WTC11 (cell line): ENCODE data around the gene MTA3. TPM values are rescaled to one million over a fixed set of nuclear protein-coding genes. Genes with fewer than 3 reads are reported as not detected.

Experiments
- ATAC-seq: fragments of 200-7000 bp; cut with Tn5 transposase; 2 replicates; pipeline ENCODE4 v1.10.0; 2021; ENCODE audit warnings: mild to moderate bottlenecking, moderate library complexity
- CTCF ChIA-PET: fragments of 300-600 bp; sonication (Branson Sonifier 250); formaldehyde crosslinking; loops from one replicate; lab custom pipeline; 2021; ENCODE audit warnings: antibody characterized with exemption; lab: Charles Lee
- POLR2A ChIA-PET: fragments of 350-600 bp; sonication (Branson Sonifier 250); formaldehyde crosslinking; loops from one replicate; lab custom pipeline; 2021; ENCODE audit warnings: antibody characterized with exemption; lab: Charles Lee
- DNase-seq: peaks from one replicate; pipeline ENCODE4 v3.0.0; 2021; ENCODE audit warnings: low spot score
- H3K27ac Mint-ChIP-seq: 2 replicates; pipeline ENCODE4 v1.8.0; 2021; ENCODE audit warnings: mixed read lengths
- H3K27me3 Mint-ChIP-seq: 2 replicates; pipeline ENCODE4 v1.8.0; 2021; ENCODE audit warnings: low read depth, mild to moderate bottlenecking, moderate library complexity, mixed read lengths
- H3K36me3 Mint-ChIP-seq: 2 replicates; pipeline ENCODE4 v1.8.0; 2021; ENCODE audit warnings: mixed read lengths
- H3K4me1 Mint-ChIP-seq: 2 replicates; pipeline ENCODE4 v1.8.0; 2022; ENCODE audit warnings: mixed read lengths
- H3K4me3 Mint-ChIP-seq: 2 replicates; pipeline ENCODE4 v1.8.0; 2021; ENCODE audit warnings: mild to moderate bottlenecking, moderate library complexity, mixed read lengths
- H3K9me3 Mint-ChIP-seq: 2 replicates; pipeline ENCODE4 v1.8.0; 2021; ENCODE audit warnings: mixed read lengths
- CREM ChIP-seq: sonication (generic); formaldehyde crosslinking; IDR thresholded peaks from 2 replicates; pipeline ENCODE4 v1.8.1; 2022; ENCODE audit warnings: mild to moderate bottlenecking, missing genetic modification reagents, moderate library complexity
- FOXJ3 ChIP-seq: sonication (generic); formaldehyde crosslinking; IDR thresholded peaks from 2 replicates; pipeline ENCODE4 v1.9.0; 2021; ENCODE audit warnings: missing genetic modification reagents, mild to moderate bottlenecking, borderline replicate concordance
- GTF2I ChIP-seq: fragments of 250-450 bp; sonication (Bioruptor Pico); conservative IDR thresholded peaks from 2 replicates; pipeline ENCODE4 v1.4.0; 2021; ENCODE audit warnings: mild to moderate bottlenecking
- IRF2 ChIP-seq: sonication (generic); formaldehyde crosslinking; IDR thresholded peaks from 2 replicates; pipeline ENCODE4 v1.8.0; 2022; ENCODE audit warnings: low read depth, missing genetic modification reagents, borderline replicate concordance
- KAT7 ChIP-seq: sonication (generic); formaldehyde crosslinking; IDR thresholded peaks from 2 replicates; pipeline ENCODE4 v1.8.1; 2023; ENCODE audit warnings: missing genetic modification reagents, mild to moderate bottlenecking, borderline replicate concordance
- RORB ChIP-seq: fragments of 250-450 bp; sonication (Bioruptor Pico); IDR thresholded peaks from 2 replicates; pipeline ENCODE4 v1.9.0; 2021; ENCODE audit warnings: mild to moderate bottlenecking
- SP1 ChIP-seq: sonication (generic); formaldehyde crosslinking; conservative IDR thresholded peaks from 2 replicates; pipeline ENCODE4 v1.8.1; 2022; ENCODE audit warnings: missing genetic modification reagents
- USF1 ChIP-seq: sonication (generic); formaldehyde crosslinking; IDR thresholded peaks from 2 replicates; pipeline ENCODE4 v1.8.0; 2022; ENCODE audit warnings: mild to moderate bottlenecking, missing genetic modification reagents
- ZNF138 ChIP-seq: sonication (generic); formaldehyde crosslinking; conservative IDR thresholded peaks from 2 replicates; pipeline ENCODE4 v1.8.1; 2022; ENCODE audit warnings: mild to moderate bottlenecking, moderate library complexity, missing genetic modification reagents
- ZNF232 ChIP-seq: sonication (generic); formaldehyde crosslinking; IDR thresholded peaks from 2 replicates; pipeline ENCODE4 v1.8.0; 2022; ENCODE audit warnings: mild to moderate bottlenecking, missing genetic modification reagents
- total RNA-seq: library from RNA; stranded (reverse); gene quantifications from 3 replicates; pipeline ENCODE4 v1.2.3, GENCODE V29; 2021
- TF ChIP-seq, protein P1 (sequence below): sonication (generic); formaldehyde crosslinking; conservative IDR thresholded peaks from 2 replicates; pipeline ENCODE4 v1.8.1; 2023; ENCODE audit warnings: mild to moderate bottlenecking, low read depth, missing genetic modification reagents, moderate library complexity
- TF ChIP-seq, protein P2 (sequence below): sonication (generic); formaldehyde crosslinking; IDR thresholded peaks from 2 replicates; pipeline ENCODE4 v1.8.0; 2023; ENCODE audit warnings: missing genetic modification reagents, mild to moderate bottlenecking, borderline replicate concordance

MTA3 gene
- total RNA-seq, 1 experiment from 2014 or later: 153 TPM

GRCh38 chr2:42788478-42788793, 220.0 kb downstream of the MTA3 start:
- H3K27ac Mint-ChIP-seq: no peak overlapping the region
- H3K9me3 Mint-ChIP-seq: no peaks in the 10 kb centered on the region
- DNase-seq (no peak), ATAC-seq (no peak)
- no peaks in the 10 kb centered on the region for H3K36me3 Mint-ChIP-seq
- H3K27me3 Mint-ChIP-seq: peaks cover 14% of the 10 kb centered on the region
- no peak overlapping the region for H3K4me3 Mint-ChIP-seq
- CTCF ChIA-PET: no interaction called here
- H3K4me1 Mint-ChIP-seq: peaks cover 17% of the 10 kb centered on the region
- TF ChIP-seq RORB: no peak
- POLR2A ChIA-PET: no interaction called here

DNA sequence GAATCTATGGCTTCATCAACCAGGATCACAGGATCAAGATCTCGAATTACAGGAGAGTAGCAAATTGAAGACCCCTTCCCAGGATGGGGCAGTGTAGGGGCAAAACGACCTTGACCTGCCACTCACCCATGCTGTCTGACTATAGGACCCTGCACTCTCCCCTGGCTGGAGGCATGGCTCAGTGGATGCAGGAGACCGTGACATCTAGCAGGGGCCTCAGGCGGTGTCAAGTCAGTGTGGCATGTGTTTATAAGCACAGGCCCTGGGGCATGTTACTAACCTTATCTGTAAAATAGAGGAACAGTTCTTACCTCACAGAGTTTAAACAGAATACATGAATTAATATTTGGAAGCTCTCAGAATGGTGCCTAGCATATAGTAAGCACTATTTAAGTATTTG, 220.4 kb downstream of the MTA3 start:
- ChIA-PET CTCF (interaction anchor here (1.1 kb wide), 1 partner anchor 24 kb away, joined by 3 read pairs; no protein-coding TSS in a partner anchor), POLR2A (no interaction called here)
- H3K4me3 Mint-ChIP-seq: no peak overlapping the region
- DNase-seq (no peak), ATAC-seq (no peak)
- no peaks in the 10 kb centered on the region for H3K36me3 Mint-ChIP-seq
- peak overlapping the region; percentile 24; the same call in 1 of the 2 replicates for H3K27ac Mint-ChIP-seq
- no peaks in the 10 kb centered on the region for H3K9me3 Mint-ChIP-seq
- TF ChIP-seq CREM (CRISPR knock-in tag): no peak
- TF ChIP-seq, protein P1, sequence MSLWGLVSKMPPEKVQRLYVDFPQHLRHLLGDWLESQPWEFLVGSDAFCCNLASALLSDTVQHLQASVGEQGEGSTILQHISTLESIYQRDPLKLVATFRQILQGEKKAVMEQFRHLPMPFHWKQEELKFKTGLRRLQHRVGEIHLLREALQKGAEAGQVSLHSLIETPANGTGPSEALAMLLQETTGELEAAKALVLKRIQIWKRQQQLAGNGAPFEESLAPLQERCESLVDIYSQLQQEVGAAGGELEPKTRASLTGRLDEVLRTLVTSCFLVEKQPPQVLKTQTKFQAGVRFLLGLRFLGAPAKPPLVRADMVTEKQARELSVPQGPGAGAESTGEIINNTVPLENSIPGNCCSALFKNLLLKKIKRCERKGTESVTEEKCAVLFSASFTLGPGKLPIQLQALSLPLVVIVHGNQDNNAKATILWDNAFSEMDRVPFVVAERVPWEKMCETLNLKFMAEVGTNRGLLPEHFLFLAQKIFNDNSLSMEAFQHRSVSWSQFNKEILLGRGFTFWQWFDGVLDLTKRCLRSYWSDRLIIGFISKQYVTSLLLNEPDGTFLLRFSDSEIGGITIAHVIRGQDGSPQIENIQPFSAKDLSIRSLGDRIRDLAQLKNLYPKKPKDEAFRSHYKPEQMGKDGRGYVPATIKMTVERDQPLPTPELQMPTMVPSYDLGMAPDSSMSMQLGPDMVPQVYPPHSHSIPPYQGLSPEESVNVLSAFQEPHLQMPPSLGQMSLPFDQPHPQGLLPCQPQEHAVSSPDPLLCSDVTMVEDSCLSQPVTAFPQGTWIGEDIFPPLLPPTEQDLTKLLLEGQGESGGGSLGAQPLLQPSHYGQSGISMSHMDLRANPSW (CRISPR knock-in tag): no peak
- no peak for TF ChIP-seq ZNF138
- peaks cover 14% of the 10 kb centered on the region for H3K27me3 Mint-ChIP-seq
- H3K4me1 Mint-ChIP-seq: peaks cover 21% of the 10 kb centered on the region

DNA sequence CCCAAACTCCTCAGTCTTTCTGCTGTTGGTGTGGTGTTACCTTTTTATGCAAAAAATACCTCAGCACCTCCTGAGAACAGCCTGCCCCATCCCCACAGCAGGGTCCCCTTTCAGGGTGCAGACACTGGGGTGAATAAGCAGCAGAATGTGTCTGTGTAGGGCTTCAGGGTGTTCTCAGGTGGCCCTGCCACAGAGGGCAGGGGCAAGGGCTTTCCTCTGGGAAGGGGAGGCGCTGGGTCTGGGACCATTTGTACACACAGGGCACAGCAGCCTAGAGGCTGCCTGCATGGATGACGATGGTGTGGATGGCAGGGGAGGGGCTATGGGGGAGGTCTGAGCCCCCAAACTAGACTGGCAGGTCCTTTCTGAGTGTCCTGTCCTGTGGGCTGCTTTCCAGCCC, 221.3 kb downstream of the MTA3 start:
- Mint-ChIP-seq H3K36me3 (no peaks in the 10 kb centered on the region), H3K9me3 (no peaks in the 10 kb centered on the region), H3K4me3 (no peak overlapping the region), H3K27me3 (peaks cover 17% of the 10 kb centered on the region), H3K4me1 (peaks cover 30% of the 10 kb centered on the region), H3K27ac (no peak overlapping the region)
- CTCF ChIA-PET: interaction anchor here (1.1 kb wide), 1 partner anchor 23 kb away, joined by 3 read pairs; no protein-coding TSS in a partner anchor
- DNase-seq (no peak), ATAC-seq (no peak)
- POLR2A ChIA-PET: no interaction called here
- TF ChIP-seq USF1 (CRISPR knock-in tag) (no peak), KAT7 (CRISPR knock-in tag) (no peak), ZNF232 (CRISPR knock-in tag) (no peak)
- TF ChIP-seq, protein P1 (CRISPR knock-in tag): no peak

GRCh38 chr2:42791606-42792005, 223.2 kb downstream of the MTA3 start:
- no peak overlapping the region for H3K27ac Mint-ChIP-seq
- peak overlapping the region; percentile 79 for H3K4me3 Mint-ChIP-seq
- POLR2A ChIA-PET: interaction anchor here (0.6 to 1.1 kb wide), 3 partner anchors 19 to 146 kb away, joined by 3 to 4 read pairs (median 3); no protein-coding TSS in a partner anchor
- no peak for ATAC-seq
- no peaks in the 10 kb centered on the region for H3K36me3 Mint-ChIP-seq
- DNase-seq: no peak
- peaks cover 17% of the 10 kb centered on the region for H3K27me3 Mint-ChIP-seq
- TF ChIP-seq SP1 (CRISPR knock-in tag) (no peak), FOXJ3 (no peak), IRF2 (CRISPR knock-in tag) (no peak), GTF2I (CRISPR knock-in tag) (no peak)
- TF ChIP-seq, protein P2, sequence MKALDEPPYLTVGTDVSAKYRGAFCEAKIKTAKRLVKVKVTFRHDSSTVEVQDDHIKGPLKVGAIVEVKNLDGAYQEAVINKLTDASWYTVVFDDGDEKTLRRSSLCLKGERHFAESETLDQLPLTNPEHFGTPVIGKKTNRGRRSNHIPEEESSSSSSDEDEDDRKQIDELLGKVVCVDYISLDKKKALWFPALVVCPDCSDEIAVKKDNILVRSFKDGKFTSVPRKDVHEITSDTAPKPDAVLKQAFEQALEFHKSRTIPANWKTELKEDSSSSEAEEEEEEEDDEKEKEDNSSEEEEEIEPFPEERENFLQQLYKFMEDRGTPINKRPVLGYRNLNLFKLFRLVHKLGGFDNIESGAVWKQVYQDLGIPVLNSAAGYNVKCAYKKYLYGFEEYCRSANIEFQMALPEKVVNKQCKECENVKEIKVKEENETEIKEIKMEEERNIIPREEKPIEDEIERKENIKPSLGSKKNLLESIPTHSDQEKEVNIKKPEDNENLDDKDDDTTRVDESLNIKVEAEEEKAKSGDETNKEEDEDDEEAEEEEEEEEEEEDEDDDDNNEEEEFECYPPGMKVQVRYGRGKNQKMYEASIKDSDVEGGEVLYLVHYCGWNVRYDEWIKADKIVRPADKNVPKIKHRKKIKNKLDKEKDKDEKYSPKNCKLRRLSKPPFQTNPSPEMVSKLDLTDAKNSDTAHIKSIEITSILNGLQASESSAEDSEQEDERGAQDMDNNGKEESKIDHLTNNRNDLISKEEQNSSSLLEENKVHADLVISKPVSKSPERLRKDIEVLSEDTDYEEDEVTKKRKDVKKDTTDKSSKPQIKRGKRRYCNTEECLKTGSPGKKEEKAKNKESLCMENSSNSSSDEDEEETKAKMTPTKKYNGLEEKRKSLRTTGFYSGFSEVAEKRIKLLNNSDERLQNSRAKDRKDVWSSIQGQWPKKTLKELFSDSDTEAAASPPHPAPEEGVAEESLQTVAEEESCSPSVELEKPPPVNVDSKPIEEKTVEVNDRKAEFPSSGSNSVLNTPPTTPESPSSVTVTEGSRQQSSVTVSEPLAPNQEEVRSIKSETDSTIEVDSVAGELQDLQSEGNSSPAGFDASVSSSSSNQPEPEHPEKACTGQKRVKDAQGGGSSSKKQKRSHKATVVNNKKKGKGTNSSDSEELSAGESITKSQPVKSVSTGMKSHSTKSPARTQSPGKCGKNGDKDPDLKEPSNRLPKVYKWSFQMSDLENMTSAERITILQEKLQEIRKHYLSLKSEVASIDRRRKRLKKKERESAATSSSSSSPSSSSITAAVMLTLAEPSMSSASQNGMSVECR (CRISPR knock-in tag): no peak
- H3K4me1 Mint-ChIP-seq: peaks cover 39% of the 10 kb centered on the region
- CTCF ChIA-PET: interaction anchor here (0.6 to 5.8 kb wide), 2 partner anchors 20 to 192 kb away, joined by 3 to 70 read pairs; no protein-coding TSS in a partner anchor
- peaks cover 1% of the 10 kb centered on the region; the same call in 1 of the 2 replicates for H3K9me3 Mint-ChIP-seq
